Endothelial cell of umbilical vein (primary cell): Measurements from ENCODE around the gene PCGF2.

Experiments used
- EZH2 ChIP-seq: IDR thresholded peaks from 2 replicates; pipeline ENCODE4 v1.6.1; 2012; ENCODE audit warnings: borderline replicate concordance, low read depth, mild to moderate bottlenecking, moderate library complexity, low read length, inconsistent platforms; ENCODE audit not compliant: severe bottlenecking
- GATA2 ChIP-seq: IDR thresholded peaks from 2 replicates; pipeline ENCODE4 v1.7.0; 2011; ENCODE audit warnings: low read depth, mild to moderate bottlenecking, moderate library complexity, mixed read lengths, low read length; ENCODE audit not compliant: insufficient read length, insufficient read depth
- JUN ChIP-seq: IDR thresholded peaks from 2 replicates; pipeline ENCODE4 v1.6.1; 2011; ENCODE audit warnings: borderline replicate concordance, low read depth; ENCODE audit not compliant: insufficient read length, insufficient read depth
- MYC ChIP-seq: IDR thresholded peaks from one replicate; pipeline ENCODE4 v1.6.1; 2011; ENCODE audit warnings: mild to moderate bottlenecking, low read depth, low read length
- POLR2A ChIP-seq: IDR thresholded peaks from 2 replicates; pipeline ENCODE4 v1.6.1; 2012; ENCODE audit warnings: low read depth, mild to moderate bottlenecking, control low read depth, low read length
- POLR2AphosphoS5 ChIP-seq: IDR thresholded peaks from 2 replicates; pipeline ENCODE4 v1.6.1; 2012; ENCODE audit warnings: low read depth, mild to moderate bottlenecking, control low read depth, low read length, moderate library complexity; ENCODE audit not compliant: insufficient read depth
- TF ChIP-seq, protein P1 (sequence below), 2 donors: IDR thresholded peaks; 1 replicate in 1 of 2; 2 replicates in 1 of 2; pipeline ENCODE4 v1.5.1; 2011; ENCODE audit warnings: low read length in 2 of 2, mild to moderate bottlenecking in 2 of 2, moderate library complexity in 2 of 2, control low read depth in 1 of 2, inconsistent platforms in 1 of 2, low read depth in 1 of 2; ENCODE audit not compliant: insufficient read depth in 1 of 2; ENCODE audit errors: extremely low read depth in 1 of 2

DNA sequence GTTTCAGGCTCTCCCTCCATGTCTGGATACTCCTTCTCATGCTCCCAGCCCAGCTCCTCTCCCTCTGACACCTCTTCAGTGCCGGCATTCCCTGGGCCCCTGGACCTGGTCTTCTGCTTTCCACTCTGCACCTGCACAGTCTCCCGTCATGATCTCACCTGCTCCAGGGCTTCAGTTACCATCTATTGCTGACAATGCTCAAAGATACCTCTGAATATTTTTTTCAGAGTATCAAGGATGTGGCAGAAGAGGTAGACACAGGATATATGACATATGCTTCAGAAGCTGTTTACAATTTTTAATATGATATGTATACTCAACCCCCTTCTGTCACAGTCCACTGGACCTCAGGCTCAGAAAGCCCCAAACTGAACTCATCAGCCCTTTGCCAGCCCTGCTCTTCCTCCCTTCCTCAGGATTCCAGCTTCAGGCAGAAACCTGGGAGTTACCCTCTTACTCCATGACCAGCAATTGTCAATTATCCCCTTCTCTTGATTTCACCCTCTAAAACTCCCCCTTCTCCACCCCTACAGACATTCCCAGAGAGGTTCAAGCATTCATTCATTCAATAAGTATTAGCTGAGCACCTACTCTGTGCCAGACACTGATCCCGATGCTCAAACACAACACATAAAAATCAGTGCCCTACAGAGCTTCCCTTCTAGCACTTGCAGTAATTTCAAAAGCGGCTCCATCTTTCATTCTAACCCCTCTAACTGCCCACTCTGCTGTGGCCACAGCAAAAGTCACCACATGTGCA, 50.9 kb downstream of the PCGF2 start:
- TF ChIP-seq, protein P1, sequence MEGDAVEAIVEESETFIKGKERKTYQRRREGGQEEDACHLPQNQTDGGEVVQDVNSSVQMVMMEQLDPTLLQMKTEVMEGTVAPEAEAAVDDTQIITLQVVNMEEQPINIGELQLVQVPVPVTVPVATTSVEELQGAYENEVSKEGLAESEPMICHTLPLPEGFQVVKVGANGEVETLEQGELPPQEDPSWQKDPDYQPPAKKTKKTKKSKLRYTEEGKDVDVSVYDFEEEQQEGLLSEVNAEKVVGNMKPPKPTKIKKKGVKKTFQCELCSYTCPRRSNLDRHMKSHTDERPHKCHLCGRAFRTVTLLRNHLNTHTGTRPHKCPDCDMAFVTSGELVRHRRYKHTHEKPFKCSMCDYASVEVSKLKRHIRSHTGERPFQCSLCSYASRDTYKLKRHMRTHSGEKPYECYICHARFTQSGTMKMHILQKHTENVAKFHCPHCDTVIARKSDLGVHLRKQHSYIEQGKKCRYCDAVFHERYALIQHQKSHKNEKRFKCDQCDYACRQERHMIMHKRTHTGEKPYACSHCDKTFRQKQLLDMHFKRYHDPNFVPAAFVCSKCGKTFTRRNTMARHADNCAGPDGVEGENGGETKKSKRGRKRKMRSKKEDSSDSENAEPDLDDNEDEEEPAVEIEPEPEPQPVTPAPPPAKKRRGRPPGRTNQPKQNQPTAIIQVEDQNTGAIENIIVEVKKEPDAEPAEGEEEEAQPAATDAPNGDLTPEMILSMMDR (IDR thresholded peaks at IDR 0.05; ENCODE audit: extremely low read depth in 1 of 2, insufficient read depth in 1 of 2, low read depth in 1 of 2, low read length in 2 of 2): no peak
- no peak for TF ChIP-seq POLR2AphosphoS5
- TF ChIP-seq POLR2A: no peak
- TF ChIP-seq EZH2: no peak
- no peak for TF ChIP-seq JUN
- TF ChIP-seq MYC: no peak
- no peak for TF ChIP-seq GATA2
